ENCODE data around the gene DEGS1. TPM values are rescaled to one million over a fixed set of nuclear protein-coding genes. Genes with fewer than 3 reads are reported as not detected.

DEGS1 gene
- 115 and 126 TPM in 2 replicates for total RNA-seq

- DNase-seq: peak; percentile 89
Observed at GRCh38 chr1:224182866-224183590, at the start of gene DEGS1. DEGS1 (plus strand) TSS chr1:224183240; CDS start chr1:224183337, 97 bp downstream.

GRCh38 chr1:224133741-224134299, 49.2 kb upstream of the DEGS1 start:
- DNase-seq: no peak

- no peak for DNase-seq
Observed at GRCh38 chr1:224137518-224137917, 45.5 kb upstream of the DEGS1 start.

- no peak for DNase-seq
Observed at GRCh38 chr1:224138198-224138597, 44.8 kb upstream of the DEGS1 start.

- no peak for DNase-seq
Observed at GRCh38 chr1:224141693-224142092, 41.3 kb upstream of the DEGS1 start.

GRCh38 chr1:224149709-224150108, 33.3 kb upstream of the DEGS1 start:
- no peak for DNase-seq

GRCh38 chr1:224151117-224151516, 31.9 kb upstream of the DEGS1 start:
- no peak for DNase-seq

GRCh38 chr1:224157316-224157715, 25.7 kb upstream of the DEGS1 start:
- DNase-seq: no peak

GRCh38 chr1:224159541-224159940, 23.5 kb upstream of the DEGS1 start:
- DNase-seq: no peak

GRCh38 chr1:224160171-224160682, 22.8 kb upstream of the DEGS1 start:
- no peak for DNase-seq

GRCh38 chr1:224162768-224163167, 20.3 kb upstream of the DEGS1 start:
- DNase-seq: no peak

GRCh38 chr1:224163311-224163710, 19.7 kb upstream of the DEGS1 start:
- DNase-seq: no peak

GRCh38 chr1:224168859-224169380, 14.1 kb upstream of the DEGS1 start:
- DNase-seq: peak; percentile 83

- no peak for DNase-seq
Observed at GRCh38 chr1:224169718-224170270, 13.2 kb upstream of the DEGS1 start.

- no peak for DNase-seq
Observed at GRCh38 chr1:224170343-224170742, 12.7 kb upstream of the DEGS1 start.

GRCh38 chr1:224170748-224171478, 12.1 kb upstream of the DEGS1 start:
- peak; percentile 64 for DNase-seq

GRCh38 chr1:224172229-224172628, 10.8 kb upstream of the DEGS1 start:
- no peak for DNase-seq

- DNase-seq: no peak
Observed at GRCh38 chr1:224173523-224173922, 9.5 kb upstream of the DEGS1 start.

GRCh38 chr1:224175617-224176016, 7.4 kb upstream of the DEGS1 start:
- DNase-seq: no peak

- DNase-seq: no peak
Observed at GRCh38 chr1:224177356-224177999, 5.6 kb upstream of the DEGS1 start.

- DNase-seq: no peak
Observed at GRCh38 chr1:224178894-224179293, 4.1 kb upstream of the DEGS1 start.

- no peak for DNase-seq
Observed at GRCh38 chr1:224180783-224181452, 2.1 kb upstream of the DEGS1 start.

Measured in dermis blood vessel endothelial cell (primary cell).